Stomach (tissue), 4 donors: Measurements from ENCODE around the gene SURF6.

Source experiments
- CTCF ChIP-seq, 7 experiments: fragments of 450-650 bp in 4 of 7; fragments of 200-600 bp in 3 of 7; sonication (generic) in 3 of 7; IDR thresholded peaks; one replicate each; pipeline ENCODE4 v1.5.1; 2016 to 2019; ENCODE audit warnings: antibody characterized with exemption in 7 of 7, control low read depth in 2 of 7, mild to moderate bottlenecking in 1 of 7
- POLR2A ChIP-seq, 4 donors: fragments of 450-650 bp; IDR thresholded peaks; one replicate each; pipeline ENCODE4 v1.6.1; 2016; ENCODE audit warnings: antibody characterized with exemption in 4 of 4, control low read depth in 2 of 4, mild to moderate bottlenecking in 1 of 4, moderate library complexity in 1 of 4

- no peak for TF ChIP-seq CTCF (IDR thresholded peaks at IDR 0.05)
- TF ChIP-seq POLR2A (IDR thresholded peaks at IDR 0.05) = no peak
These were observed 39.2 kb upstream of the SURF6 start for GRCh38 chr9:133375116-133375723.
